NCI-H1930 (cell line): ENCODE measurements around the gene ASAP2.
A peak's percentile ranks its signal among the peaks of the same experiment; 100 is the strongest.

Experiments
- DNase-seq, 2 experiments: peaks; one replicate each; lab custom pipeline; 2025; lab: John Stamatoyannopoulos, UW

ASAP2 gene

DNA sequence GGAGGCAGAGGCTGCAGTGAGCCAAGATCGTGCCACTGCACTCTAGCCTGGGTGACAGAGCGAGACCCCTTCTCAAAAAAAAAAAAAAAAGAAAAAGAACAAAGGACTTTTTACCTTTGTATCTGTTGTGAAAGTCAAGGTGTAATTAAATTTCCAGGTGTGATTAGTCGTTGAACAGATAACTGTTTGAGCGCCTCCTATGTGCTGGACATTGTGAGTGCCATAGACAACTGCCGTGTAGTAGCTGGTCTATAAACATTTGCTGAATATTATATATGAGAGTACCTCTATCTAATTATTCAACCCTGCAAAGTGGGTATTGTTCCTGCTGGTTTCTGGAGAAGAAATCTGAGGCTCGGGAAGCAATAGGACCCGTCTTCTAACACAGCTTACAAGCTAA, 71.8 kb downstream of the ASAP2 start:
- no peak for DNase-seq

- no peak for DNase-seq
Measured at GRCh38 chr2:9279426-9279825, 72.8 kb downstream of the ASAP2 start.

GRCh38 chr2:9280224-9280623, 73.6 kb downstream of the ASAP2 start:
- no peak for DNase-seq

DNA sequence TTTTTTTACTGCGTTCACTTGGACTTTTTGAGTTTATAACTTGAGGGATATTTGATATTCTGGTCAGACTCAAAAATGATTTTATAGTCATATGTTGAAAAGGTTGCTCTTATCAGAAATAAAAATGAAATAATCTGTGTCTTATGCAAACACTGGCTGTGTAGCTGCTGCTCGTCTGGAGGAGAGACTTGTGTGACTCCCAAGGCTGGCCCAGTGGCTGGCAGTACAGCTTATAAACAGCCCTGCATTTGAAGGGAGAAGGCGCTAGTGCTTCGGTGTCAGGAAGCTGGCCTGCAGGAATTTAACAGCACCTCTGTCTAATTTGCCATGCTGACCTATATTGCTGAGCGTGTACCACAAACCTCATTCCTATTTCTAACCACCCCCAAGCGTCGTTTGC, 74.5 kb downstream of the ASAP2 start:
- no peak for DNase-seq

DNA sequence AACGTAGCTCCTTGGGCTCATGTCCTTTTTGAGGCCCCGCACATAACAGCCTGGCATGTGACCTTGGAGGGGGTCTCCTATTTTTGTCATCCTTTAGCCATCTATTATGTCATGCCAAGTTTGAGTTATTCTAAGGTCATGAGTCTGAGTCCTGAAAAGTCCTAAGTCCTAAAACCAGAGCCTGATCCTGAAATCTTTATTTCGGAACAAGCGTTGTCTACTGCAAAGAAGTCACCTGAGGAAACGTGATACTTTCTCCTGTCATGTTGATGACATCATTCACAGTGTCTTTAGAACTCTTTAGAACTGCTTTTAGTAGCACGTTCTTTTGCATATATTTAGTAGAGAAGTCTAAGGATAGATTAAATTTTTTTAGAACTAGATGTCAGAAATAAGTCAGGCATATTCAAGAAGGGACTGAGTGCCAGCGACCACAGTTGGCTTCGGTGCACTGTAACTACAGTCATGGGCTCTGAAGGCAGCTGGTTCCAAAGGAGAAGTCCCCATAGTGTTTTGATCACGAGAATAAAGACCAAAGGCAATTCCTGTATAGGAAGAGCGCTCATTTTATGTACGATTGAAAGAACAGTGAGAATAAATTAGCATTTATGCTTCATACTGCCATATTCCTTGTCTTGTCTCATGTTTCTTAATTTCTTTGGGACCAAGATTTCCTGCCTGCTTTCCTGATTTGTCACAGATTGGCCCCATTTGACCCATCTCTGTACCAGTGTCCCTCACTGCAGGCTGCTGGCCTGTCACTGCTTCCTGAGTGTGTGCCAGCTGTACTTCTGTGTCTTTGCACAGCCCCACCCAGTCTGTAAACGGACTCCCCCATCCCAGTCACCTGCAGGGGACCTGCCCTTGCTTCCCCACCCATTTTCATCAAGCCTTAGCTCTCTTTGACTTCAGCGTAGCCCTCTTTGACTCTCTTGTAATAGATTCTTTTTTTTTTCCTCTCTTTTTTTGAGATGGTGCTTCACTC, 75.8 kb downstream of the ASAP2 start:
- DNase-seq: no peak

DNA sequence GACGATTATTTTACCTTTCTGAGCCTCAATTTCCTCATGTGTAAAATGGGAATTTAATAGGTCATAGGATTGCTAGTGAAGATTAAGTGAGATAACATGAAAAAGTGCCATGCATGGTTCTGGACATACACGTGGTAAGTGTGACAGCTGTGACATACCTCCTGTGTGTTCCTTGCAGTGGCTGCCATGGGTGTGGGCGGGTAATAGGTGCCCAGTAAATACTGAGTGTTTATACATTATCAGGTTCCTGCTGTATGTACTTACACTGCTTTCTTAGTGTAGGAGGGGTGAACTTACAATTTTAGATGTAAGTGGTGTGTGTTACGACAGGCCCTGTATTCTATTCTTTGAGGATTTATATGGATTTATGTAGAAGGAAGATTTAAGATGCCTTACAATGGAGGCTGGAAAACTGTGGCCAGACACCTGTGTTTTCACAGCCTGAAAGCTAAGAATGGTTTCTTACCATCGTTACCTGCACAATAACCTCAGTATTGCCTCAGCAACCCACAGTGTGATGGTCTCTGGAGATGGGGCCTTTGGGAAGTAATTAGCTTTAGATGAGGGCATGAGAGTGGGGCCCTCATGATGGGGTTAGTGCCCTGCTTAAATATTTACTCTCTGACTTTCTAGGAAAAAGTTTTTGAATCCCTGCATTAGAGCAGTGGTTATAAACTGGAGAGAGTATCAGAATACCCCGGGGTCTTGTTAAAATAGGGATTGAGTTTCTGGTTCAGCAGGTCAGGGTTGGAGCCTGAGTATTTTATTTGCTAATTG, 78.1 kb downstream of the ASAP2 start:
- peak; percentile 5 to 54 for DNase-seq

GRCh38 chr2:9285385-9285920, 78.8 kb downstream of the ASAP2 start:
- DNase-seq: no peak

DNA sequence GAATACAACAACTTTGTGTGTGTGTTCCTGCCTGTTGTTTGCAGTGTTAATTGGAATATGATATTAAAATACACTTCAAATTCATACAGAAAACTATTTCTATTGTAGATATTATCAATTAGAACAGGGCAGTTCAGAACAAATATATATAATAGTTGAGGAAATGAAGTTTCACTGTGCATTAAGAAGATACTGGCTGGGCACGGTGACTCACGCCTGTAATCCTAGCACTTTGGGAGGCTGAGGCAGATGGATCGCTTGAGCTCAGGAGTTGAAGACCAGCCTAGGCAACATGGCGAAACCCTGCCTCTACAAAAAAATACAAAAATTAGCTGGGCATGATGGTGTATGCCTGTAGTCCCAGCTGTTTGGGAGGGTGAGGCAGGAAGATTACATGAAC, 79.3 kb downstream of the ASAP2 start:
- DNase-seq: no peak

- no peak for DNase-seq
Measured at GRCh38 chr2:9286554-9287399, 80.2 kb downstream of the ASAP2 start.

GRCh38 chr2:9287400-9288045, 80.9 kb downstream of the ASAP2 start:
- no peak for DNase-seq

GRCh38 chr2:9288233-9288632, 81.6 kb downstream of the ASAP2 start:
- DNase-seq: no peak

DNA sequence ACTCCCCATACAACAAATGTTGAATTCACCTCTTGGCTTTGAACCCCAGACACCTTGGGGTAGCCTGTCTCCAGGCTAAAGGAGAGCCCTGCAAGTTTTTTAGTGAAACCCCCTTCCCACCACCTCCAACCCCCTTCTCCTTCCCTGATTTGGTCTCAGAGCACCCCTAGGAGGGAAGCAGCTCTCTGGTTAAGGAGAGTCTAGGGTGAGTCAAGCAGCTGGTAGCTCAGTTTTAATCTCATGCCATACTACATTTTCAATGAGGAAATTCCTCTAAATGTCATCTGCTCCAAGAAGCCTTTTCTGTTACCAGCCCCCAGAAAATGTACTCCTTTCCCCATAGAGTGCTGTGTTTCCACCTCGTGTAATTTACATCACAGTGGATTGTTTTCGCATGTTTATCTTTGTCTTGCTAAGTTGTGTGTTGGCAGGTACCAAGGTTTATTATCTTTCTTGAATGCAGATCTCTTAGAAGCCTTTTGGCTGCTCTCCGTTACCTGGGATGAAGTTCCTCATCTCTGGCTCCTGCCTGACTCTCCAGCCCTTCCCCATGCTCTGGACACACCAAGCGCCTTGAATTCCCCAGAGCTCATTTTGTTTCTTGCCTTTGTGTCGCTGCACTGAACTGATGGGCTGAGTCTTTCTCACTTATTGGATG, 82.2 kb downstream of the ASAP2 start:
- no peak for DNase-seq

DNA sequence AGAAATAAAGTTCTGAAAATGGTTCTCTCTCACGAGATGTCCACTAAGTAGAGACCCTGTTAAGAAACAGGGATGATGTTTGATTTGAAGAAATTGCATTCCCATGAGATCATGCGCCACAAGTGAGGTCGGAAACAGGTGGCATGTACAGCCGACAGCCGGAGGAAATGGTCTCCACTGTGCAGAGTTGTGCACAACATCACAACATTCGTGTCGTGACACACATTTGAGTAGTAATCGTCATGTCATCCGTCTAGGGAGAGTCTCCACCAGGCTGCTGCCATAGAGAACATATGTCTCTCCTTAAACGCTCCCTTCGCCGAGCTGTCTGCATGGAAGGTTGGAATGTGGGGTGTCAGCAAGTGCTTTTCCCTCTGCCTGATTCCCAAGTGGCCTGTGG, 84.7 kb downstream of the ASAP2 start:
- no peak for DNase-seq

GRCh38 chr2:9291866-9292265, 85.3 kb downstream of the ASAP2 start:
- DNase-seq: no peak

GRCh38 chr2:9292426-9292825, 85.8 kb downstream of the ASAP2 start:
- DNase-seq: no peak

DNA sequence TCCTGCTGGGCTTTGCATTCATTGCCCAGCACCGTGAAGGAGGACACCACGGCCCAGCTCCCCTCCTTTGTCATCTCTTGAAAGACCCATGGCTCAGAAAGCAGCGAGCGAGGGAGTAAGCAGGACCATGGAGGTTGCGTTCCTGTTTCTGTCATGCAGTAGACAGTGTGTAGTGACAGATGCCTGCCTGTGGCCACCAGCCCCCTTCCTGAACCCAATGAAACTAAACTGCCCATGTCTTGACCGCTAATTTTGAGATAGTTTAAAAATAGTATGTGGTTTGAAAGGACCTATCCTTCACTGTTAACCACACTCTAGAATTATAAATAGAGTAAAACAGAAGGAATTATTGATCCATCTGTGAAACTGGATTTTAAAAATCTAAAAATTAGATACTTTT, 88.2 kb downstream of the ASAP2 start:
- DNase-seq: no peak

GRCh38 chr2:9296559-9296958, 89.9 kb downstream of the ASAP2 start:
- no peak for DNase-seq

DNA sequence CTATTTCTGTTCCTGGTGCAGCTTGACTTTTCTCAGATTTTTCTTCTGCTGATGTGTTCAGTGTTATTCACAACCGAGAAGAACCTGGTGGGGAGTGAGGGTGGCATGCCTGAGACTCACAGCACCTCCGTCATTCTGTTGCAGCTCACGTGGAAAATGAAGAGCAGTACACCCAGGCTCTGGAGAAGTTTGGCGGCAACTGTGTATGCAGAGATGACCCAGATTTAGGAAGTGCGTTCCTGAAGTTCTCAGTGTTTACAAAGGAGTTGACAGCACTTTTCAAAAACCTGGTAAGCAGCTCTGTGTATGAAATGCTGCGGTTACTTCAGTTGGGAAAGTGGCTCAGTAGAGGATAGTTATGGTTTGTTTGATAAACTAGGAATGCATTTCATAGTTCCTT, 90.5 kb downstream of the ASAP2 start:
- no peak for DNase-seq

DNA sequence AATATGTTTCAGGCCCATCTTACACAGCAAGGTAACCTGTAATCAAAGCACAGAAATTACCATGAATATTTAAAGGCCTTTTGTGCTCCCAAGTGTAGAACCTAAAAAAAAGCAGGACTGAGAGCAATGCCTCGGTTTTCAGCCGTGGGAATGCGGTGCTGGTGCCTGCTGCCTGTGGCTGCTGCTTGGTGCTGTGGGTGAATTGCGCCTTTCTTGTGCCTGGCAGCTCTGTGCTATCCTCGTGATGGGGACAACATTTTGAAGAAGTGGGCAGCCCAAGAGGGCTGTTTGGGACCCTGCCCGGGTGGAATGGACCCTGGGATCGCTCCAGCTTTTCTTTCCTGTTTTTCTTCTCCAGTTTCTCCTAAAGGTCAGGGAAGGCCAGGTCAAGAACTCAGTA, 91.2 kb downstream of the ASAP2 start:
- DNase-seq: no peak

GRCh38 chr2:9298583-9298982, 92.0 kb downstream of the ASAP2 start:
- no peak for DNase-seq
